Measurements from ENCODE around the gene ARHGDIG. TPM values are rescaled to one million over a fixed set of nuclear protein-coding genes. Genes with fewer than 3 reads are reported as not detected.

ARHGDIG gene
- total RNA-seq, 1 experiment from 2014 or later: 5.9 TPM

- no peaks in the 10 kb centered on the region for H3K4me1 Mint-ChIP-seq
- peak overlapping the region in 2 of 3 experiments; percentile 39 to 78; a peak in 3 of 7 replicates for H3K27ac Mint-ChIP-seq
- no peak for TF ChIP-seq CTCF (conservative IDR thresholded peaks at IDR 0.05)
- Histone ChIP-seq H4K8ac (replicated peaks; ENCODE audit: insufficient read length, low read depth, low read length) (no peak overlapping the region), H3K4ac (ENCODE audit: low read depth, low read length) (no peak overlapping the region), H4K5ac (ENCODE audit: insufficient read length, low read depth, low read length) (no peak overlapping the region), H3K79me1 (ENCODE audit: insufficient read depth, low read depth, low read length, poor library complexity, severe bottlenecking) (no peaks in the 10 kb centered on the region), H3K27ac (ENCODE audit: insufficient read length, low read depth, low read length) (no peak overlapping the region), H3K23ac (ENCODE audit: insufficient read length, low read depth, low read length) (no peak overlapping the region), H2BK20ac (ENCODE audit: low read depth, low read length, poor library complexity, severe bottlenecking) (no peak overlapping the region), H2BK120ac (ENCODE audit: low read depth, low read length, poor library complexity, severe bottlenecking) (no peak overlapping the region), H2BK12ac (ENCODE audit: insufficient read length, low read depth, low read length) (no peak overlapping the region), H3K9ac (ENCODE audit: extremely low read depth, insufficient read length, low read length) (no peak overlapping the region), H2BK5ac (ENCODE audit: insufficient read length, low read length) (no peak overlapping the region), H3K56ac (ENCODE audit: insufficient read length, low read depth, low read length) (no peak overlapping the region), H3K79me2 (ENCODE audit: insufficient read depth, low read length) (no peaks in the 10 kb centered on the region), H3K27me3 (ENCODE audit: insufficient read depth, low read length) (no peaks in the 10 kb centered on the region), H4K20me1 (ENCODE audit: control insufficient read depth, insufficient read depth, insufficient read length) (no peaks in the 10 kb centered on the region), H3K9me3 (ENCODE audit: control insufficient read depth, low read depth, low read length) (no peaks in the 10 kb centered on the region), H3K23me2 (ENCODE audit: insufficient read length, low read depth, low read length, poor library complexity, severe bottlenecking) (no peaks in the 10 kb centered on the region), H3K18ac (ENCODE audit: insufficient read length, low read depth, low read length) (no peak overlapping the region), H2AK5ac (ENCODE audit: insufficient read length, low read length) (no peak overlapping the region), H4K91ac (ENCODE audit: insufficient read length, low read depth, low read length) (no peak overlapping the region), H2AFZ (ENCODE audit: low read length) (no peak overlapping the region), H2BK15ac (ENCODE audit: low read depth, low read length) (no peak overlapping the region), H3T11ph (ENCODE audit: low read length) (no peak overlapping the region), H3K4me2 (ENCODE audit: insufficient read depth, insufficient read length, low read length) (no peak overlapping the region), H3K14ac (ENCODE audit: insufficient read depth, low read length) (no peak overlapping the region), H3K4me1 (ENCODE audit: insufficient read depth, low read length) (no peaks in the 10 kb centered on the region)
- WGBS (ENCODE audit: extremely low coverage, insufficient read length, low lambda C conversion rate): no CpG with 5 or more reads among the region's 13 CpGs
- H3K27me3 Mint-ChIP-seq (ENCODE audit: low read depth): no peaks in the 10 kb centered on the region
- H3K4me3 Mint-ChIP-seq: no peak overlapping the region
- H3K36me3 Mint-ChIP-seq (ENCODE audit: insufficient read depth in 1 of 3, low read depth in 3 of 3): peaks cover 11 to 47% (median 34%) of the 10 kb centered on the region in 3 experiments; a peak in 6 of 7 replicates
- no peaks in the 10 kb centered on the region for H3K9me3 Mint-ChIP-seq
- no peak for DNase-seq
Observed at GRCh38 chr16:301950-302349, 21.6 kb downstream of the ARHGDIG start.

Measured in H9 (cell line).